ENCODE data around the gene PACSIN1. TPM values are rescaled to one million over a fixed set of nuclear protein-coding genes. Genes with fewer than 3 reads are reported as not detected.

The PACSIN1 gene
- total and polyA plus RNA-seq, 2 of the 4 experiments (the other 2 are of a cell fraction): 0.02 TPM; not detected in 1

DNA sequence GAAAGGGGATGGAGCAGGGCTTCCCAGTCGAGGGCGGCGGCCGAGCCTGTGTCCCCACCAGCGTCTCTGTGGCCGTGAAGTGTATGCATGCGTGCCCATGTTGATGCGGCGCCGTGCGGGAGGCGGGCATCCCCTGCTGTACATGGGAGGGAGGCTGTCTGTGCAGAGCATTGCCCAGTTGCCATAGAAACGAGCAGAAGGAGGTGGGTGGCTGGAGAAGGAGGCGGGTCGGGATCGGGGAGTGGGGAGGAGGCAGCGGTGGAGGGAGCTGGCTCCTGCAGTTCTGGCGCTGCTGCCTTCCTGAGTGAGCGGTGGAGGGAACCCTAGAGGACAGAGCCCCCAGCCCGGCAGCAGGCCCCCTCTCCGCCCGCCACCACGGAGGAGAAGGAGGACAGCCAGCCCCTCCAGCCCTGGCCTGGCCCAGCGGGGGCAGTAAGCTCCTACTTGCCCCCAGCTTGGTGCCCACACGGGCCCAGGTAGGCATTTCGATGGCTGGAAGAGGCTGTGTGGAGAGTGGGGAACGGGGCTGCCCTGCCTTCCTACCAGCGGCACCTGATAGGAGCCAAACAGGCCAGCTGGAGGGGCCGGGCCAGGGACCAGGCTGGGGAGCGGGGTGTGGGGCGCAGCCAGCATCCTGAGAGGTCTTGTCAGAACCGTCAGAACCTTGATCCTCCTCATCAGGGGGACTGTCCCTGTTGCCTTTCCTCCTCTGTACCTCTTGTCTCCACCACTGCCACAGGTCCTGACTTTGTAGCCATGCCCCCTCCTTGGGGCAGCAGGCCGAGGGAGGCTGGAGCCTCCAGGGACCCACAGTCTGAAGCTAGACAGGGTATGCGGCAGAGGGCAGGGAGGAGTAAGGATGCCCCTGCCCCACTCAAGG lies 49.0 kb downstream of the PACSIN1 start:
- ATAC-seq (ENCODE audit: low read depth): peak; percentile 95
- no peak overlapping the region for H2BK15ac ChIP-seq (ENCODE audit: low read depth, low read length)
- peaks cover 2% of the 10 kb centered on the region; the same call in 1 of the 2 replicates for H3K9me3 ChIP-seq (ENCODE audit: control insufficient read depth, insufficient read depth, low read length)
- H2BK120ac ChIP-seq (ENCODE audit: low read depth, low read length): no peak overlapping the region
- H3K4me2 ChIP-seq (ENCODE audit: low read depth, low read length): peak overlapping the region; percentile 33; the same call in 1 of the 2 replicates
- ChIA-PET CTCF (no interaction called here), POLR2A (ENCODE audit: unreplicated experiment) (no interaction called here)
- no peak overlapping the region for H3K23ac ChIP-seq (ENCODE audit: low read depth, low read length)
- no peaks in the 10 kb centered on the region for H3K79me1 ChIP-seq (ENCODE audit: low read depth in 1 of 2, low read length in 2 of 2)
- H3K4ac ChIP-seq (ENCODE audit: low read depth, low read length): no peak overlapping the region
- H3K9me1 ChIP-seq (ENCODE audit: insufficient read depth, low read length): no peaks in the 10 kb centered on the region
- H4K91ac ChIP-seq (ENCODE audit: insufficient read depth, low read depth, low read length): no peak overlapping the region
- no peak overlapping the region for H3K27ac ChIP-seq (ENCODE audit: insufficient read depth, low read length)
- peaks cover 1% of the 10 kb centered on the region; the same call in 1 of the 2 replicates for H3K4me1 ChIP-seq (ENCODE audit: control insufficient read depth, insufficient read depth, low read length)
- intact Hi-C loops (cut with micrococcal nuclease) (no loop called here), dilution Hi-C loops (cut with HindIII; ENCODE audit: low sequenced_read_pairs, unreplicated experiment) (no loop called here), in situ Hi-C loops (cut with MboI; ENCODE audit: low sequenced_read_pairs) (no loop called here)
- no peak overlapping the region for H3K4me3 ChIP-seq (ENCODE audit: insufficient read depth, low read depth, low read length)
- no peak overlapping the region for H3K18ac ChIP-seq (ENCODE audit: low read depth, low read length)
- H3K14ac ChIP-seq (replicated peaks; ENCODE audit: low read depth, low read length): no peak overlapping the region
- H2AK9ac ChIP-seq (replicated peaks; ENCODE audit: low read depth, low read length, poor library complexity): no peak overlapping the region
- H2BK5ac ChIP-seq (ENCODE audit: low read depth, low read length, poor library complexity, severe bottlenecking): no peak overlapping the region
- H4K20me1 ChIP-seq (ENCODE audit: insufficient read depth, low read length): no peaks in the 10 kb centered on the region
- no peak overlapping the region for H2AK5ac ChIP-seq (ENCODE audit: low read depth, low read length)
- no peaks in the 10 kb centered on the region for H3K36me3 ChIP-seq (ENCODE audit: control insufficient read depth, insufficient read depth, low read length)
- no TSS peak for BruUV-seq (replicated peaks)
- TF ChIP-seq MAZ (IDR thresholded peaks at IDR 0.05; ENCODE audit: borderline replicate concordance, low read depth, low read length): peak; percentile 52; the same call in 1 of the 2 replicates
- no peak for TF ChIP-seq MXI1 (IDR thresholded peaks at IDR 0.05; ENCODE audit: borderline replicate concordance, low read depth, low read length)
- H3K9ac ChIP-seq (ENCODE audit: low read depth, low read length): no peak overlapping the region
- H4K5ac ChIP-seq (ENCODE audit: low read depth, low read length): no peak overlapping the region
- peak; percentile 57 for DNase-seq
- no peak overlapping the region for H4K8ac ChIP-seq (ENCODE audit: low read depth in 2 of 2, low read length in 2 of 2)
- no peak overlapping the region for H3K56ac ChIP-seq (ENCODE audit: extremely low read depth, insufficient read depth, low read length)
- WGBS, 2 experiments (ENCODE audit: extremely low coverage in 2 of 2, insufficient read length in 1 of 2): 23% methylated on average over 7 of the region's 34 CpGs; no CpG with 5 or more reads in 1 of the 2 experiments
- no peak overlapping the region for H2BK20ac ChIP-seq (ENCODE audit: low read depth, low read length)
- peak overlapping the region; percentile 41 for H2AFZ ChIP-seq (replicated peaks; ENCODE audit: low read length, poor library complexity)
- H3K27me3 ChIP-seq (ENCODE audit: control insufficient read depth, insufficient read depth, low read length): peaks cover 62% of the 10 kb centered on the region
